IPS DF 4.7 (cell line): Measurements from ENCODE around the gene MED6.

Experiments used
- DNase-seq: peaks from one replicate; pipeline ENCODE4 v3.0.0-alpha.2; 2013; ENCODE audit warnings: low spot score; ENCODE audit errors: extremely low read depth

The MED6 gene

GRCh38 chr14:70600382-70601157 lies at the start of gene MED6:
MED6 (minus strand) TSS chr14:70600655; CDS start chr14:70600637, 18 bp downstream.
- DNase-seq, result peak; percentile 36

- DNase-seq, result no peak
Observed at GRCh38 chr14:70649803-70650202, 49.3 kb upstream of the MED6 start.

- no peak for DNase-seq
Observed at GRCh38 chr14:70648346-70648745, 47.9 kb upstream of the MED6 start.

GRCh38 chr14:70646705-70647104 lies 46.2 kb upstream of the MED6 start:
- DNase-seq, result no peak

GRCh38 chr14:70645892-70646291 lies 45.4 kb upstream of the MED6 start:
- DNase-seq, result no peak

GRCh38 chr14:70643967-70644366 lies 43.5 kb upstream of the MED6 start:
- DNase-seq, result no peak

- no peak for DNase-seq
Observed at GRCh38 chr14:70642303-70643235, 42.1 kb upstream of the MED6 start.

- DNase-seq, result no peak
Observed at GRCh38 chr14:70641548-70642302, 41.3 kb upstream of the MED6 start, which contains the start of gene TTC9. TTC9 (plus strand) TSS chr14:70641916; CDS start chr14:70642130, 214 bp downstream.

GRCh38 chr14:70640938-70641547 lies 40.6 kb upstream of the MED6 start:
- DNase-seq, result no peak

GRCh38 chr14:70638416-70638815 lies 38.0 kb upstream of the MED6 start:
- no peak for DNase-seq

- no peak for DNase-seq
Observed at GRCh38 chr14:70635971-70636595, 35.6 kb upstream of the MED6 start.

- DNase-seq, result no peak
Observed at GRCh38 chr14:70631948-70632347, 31.5 kb upstream of the MED6 start.

- no peak for DNase-seq
Observed at GRCh38 chr14:70624972-70625371, 24.5 kb upstream of the MED6 start.

GRCh38 chr14:70622111-70622712 lies 21.8 kb upstream of the MED6 start:
- DNase-seq, result no peak

- DNase-seq, result no peak
Observed at GRCh38 chr14:70619708-70620107, 19.3 kb upstream of the MED6 start.

- DNase-seq, result no peak
Observed at GRCh38 chr14:70618314-70618713, 17.9 kb upstream of the MED6 start.

GRCh38 chr14:70616646-70617045 lies 16.2 kb upstream of the MED6 start:
- DNase-seq, result no peak

GRCh38 chr14:70611216-70611615 lies 10.8 kb upstream of the MED6 start:
- DNase-seq, result no peak

GRCh38 chr14:70602254-70602653 lies 1.8 kb upstream of the MED6 start:
- no peak for DNase-seq

GRCh38 chr14:70601162-70601561 lies 707 bp upstream of the MED6 start:
- no peak for DNase-seq
